Endothelial cell of umbilical vein (primary cell): ENCODE measurements around the gene IYD. TPM values are rescaled to one million over a fixed set of nuclear protein-coding genes. Genes with fewer than 3 reads are reported as not detected.

ENCODE experiments used
- BruUV-seq: library from RNA; stranded (reverse); fragments of 400-500 nt; replicated peaks from 2 replicates; lab custom pipeline; 2021; lab: Mats Ljungman, UMichigan
- CTCF ChIA-PET: fragments of 300-600, 350-600 bp; sonication (Branson Sonifier 250); formaldehyde crosslinking; loops from one replicate; lab custom pipeline; 2021; ENCODE audit warnings: antibody characterized with exemption, inconsistent platforms; lab: Charles Lee
- POLR2A ChIA-PET: fragments of 300-600, 350-600 bp; sonication (Branson Sonifier 250); formaldehyde crosslinking; loops from one replicate; lab custom pipeline; 2021; ENCODE audit warnings: antibody characterized with exemption, inconsistent platforms; lab: Charles Lee
- DNase-seq: peaks from one replicate; pipeline ENCODE4 v3.0.0-alpha.2; 2011; ENCODE audit warnings: low read depth, low spot score
- FAIRE-seq: peaks from 2 replicates; lab custom pipeline; 2011; peaks lifted over from hg19 to GRCh38; lab: Jason Lieb, UNC
- H2AFZ ChIP-seq: 2 replicates; pipeline ENCODE4 v1.6.0; 2012; ENCODE audit warnings: low read depth, low read length, control low read depth, inconsistent platforms
- H3K27ac ChIP-seq: 2 replicates; pipeline ENCODE4 v1.5.1; 2011; ENCODE audit warnings: low read depth, mild to moderate bottlenecking, control low read depth, low read length, moderate library complexity; ENCODE audit not compliant: insufficient read depth
- H3K27me3 ChIP-seq, 2 experiments: 2 replicates each; pipeline versions ENCODE4 v1.6.0 to v1.6.1; 2011; ENCODE audit warnings: low read length in 2 of 2, mixed read lengths in 1 of 2; ENCODE audit not compliant: control insufficient read depth in 2 of 2, insufficient read depth in 2 of 2
- H3K36me3 ChIP-seq, 2 experiments: 2 replicates in 1 of 2; 3 replicates in 1 of 2; pipeline ENCODE4 v1.5.1; 2011; ENCODE audit warnings: low read length in 2 of 2, mild to moderate bottlenecking in 1 of 2, moderate library complexity in 1 of 2; ENCODE audit not compliant: control insufficient read depth in 2 of 2, insufficient read depth in 2 of 2; ENCODE audit errors: extremely low read depth in 1 of 2
- H3K4me1 ChIP-seq: 3 replicates; pipeline ENCODE4 v1.5.1; 2011; ENCODE audit warnings: mild to moderate bottlenecking, low read length; ENCODE audit not compliant: control insufficient read depth, insufficient read depth; ENCODE audit errors: extremely low read depth
- H3K4me2 ChIP-seq: 2 replicates; pipeline ENCODE4 v1.6.1; 2011; ENCODE audit warnings: low read length, control low read depth, mixed read lengths; ENCODE audit not compliant: insufficient read depth
- H3K4me3 ChIP-seq, 3 experiments: fragments of 200-600 bp in 1 of 3; sonication (generic), shearing (Covaris generic) in 1 of 3; replicated peaks in 1 of 3; 2 replicates each; pipeline ENCODE4 v1.5.1; 2011 to 2016; ENCODE audit warnings: control low read depth in 3 of 3, low read length in 3 of 3, mild to moderate bottlenecking in 2 of 3, inconsistent platforms in 1 of 3, low read depth in 1 of 3, moderate library complexity in 1 of 3; ENCODE audit not compliant: insufficient read depth in 1 of 3
- H3K79me2 ChIP-seq: 2 replicates; pipeline ENCODE4 v1.6.0; 2012; ENCODE audit warnings: low read length, inconsistent platforms; ENCODE audit not compliant: control insufficient read depth, insufficient read depth
- H3K9ac ChIP-seq: replicated peaks from 2 replicates; pipeline ENCODE3; 2011; ENCODE audit warnings: low read length, control low read depth; ENCODE audit not compliant: insufficient read depth; ENCODE audit errors: extremely low read depth
- H3K9me1 ChIP-seq: replicated peaks from 3 replicates; pipeline ENCODE4 v1.6.0; 2011; ENCODE audit warnings: mild to moderate bottlenecking, low read length; ENCODE audit not compliant: control insufficient read depth, insufficient read depth; ENCODE audit errors: extremely low read depth
- H3K9me3 ChIP-seq: replicated peaks from 2 replicates; pipeline ENCODE4 v1.5.1; 2012; ENCODE audit warnings: low read length, inconsistent platforms; ENCODE audit not compliant: control insufficient read depth, insufficient read depth
- H4K20me1 ChIP-seq: replicated peaks from 2 replicates; pipeline ENCODE3; 2011; ENCODE audit warnings: mild to moderate bottlenecking, low read length; ENCODE audit not compliant: control insufficient read depth, insufficient read depth; ENCODE audit errors: extremely low read depth
- CTCF ChIP-seq, 2 donors: IDR thresholded peaks; 1 replicate in 1 of 2; 2 replicates in 1 of 2; pipeline ENCODE4 v1.5.1; 2011; ENCODE audit warnings: low read length in 2 of 2, mild to moderate bottlenecking in 2 of 2, moderate library complexity in 2 of 2, control low read depth in 1 of 2, inconsistent platforms in 1 of 2, low read depth in 1 of 2; ENCODE audit not compliant: insufficient read depth in 1 of 2; ENCODE audit errors: extremely low read depth in 1 of 2
- EZH2 ChIP-seq: IDR thresholded peaks from 2 replicates; pipeline ENCODE4 v1.6.1; 2012; ENCODE audit warnings: borderline replicate concordance, low read depth, mild to moderate bottlenecking, moderate library complexity, low read length, inconsistent platforms; ENCODE audit not compliant: severe bottlenecking
- FOS ChIP-seq: IDR thresholded peaks from 2 replicates; pipeline ENCODE4 v1.6.1; 2011; ENCODE audit warnings: mild to moderate bottlenecking, low read length, moderate library complexity, borderline replicate concordance; ENCODE audit not compliant: insufficient read depth
- GATA2 ChIP-seq: IDR thresholded peaks from 2 replicates; pipeline ENCODE4 v1.7.0; 2011; ENCODE audit warnings: low read depth, mild to moderate bottlenecking, moderate library complexity, mixed read lengths, low read length; ENCODE audit not compliant: insufficient read length, insufficient read depth
- JUN ChIP-seq: IDR thresholded peaks from 2 replicates; pipeline ENCODE4 v1.6.1; 2011; ENCODE audit warnings: borderline replicate concordance, low read depth; ENCODE audit not compliant: insufficient read length, insufficient read depth
- MAX ChIP-seq: IDR thresholded peaks from 2 replicates; pipeline ENCODE4 v1.6.1; 2011; ENCODE audit not compliant: insufficient read depth, insufficient read length
- MYC ChIP-seq: IDR thresholded peaks from one replicate; pipeline ENCODE4 v1.6.1; 2011; ENCODE audit warnings: mild to moderate bottlenecking, low read depth, low read length
- POLR2A ChIP-seq: IDR thresholded peaks from 2 replicates; pipeline ENCODE4 v1.6.1; 2012; ENCODE audit warnings: low read depth, mild to moderate bottlenecking, control low read depth, low read length
- POLR2AphosphoS5 ChIP-seq: IDR thresholded peaks from 2 replicates; pipeline ENCODE4 v1.6.1; 2012; ENCODE audit warnings: low read depth, mild to moderate bottlenecking, control low read depth, low read length, moderate library complexity; ENCODE audit not compliant: insufficient read depth
- dilution Hi-C: fragments of 300-500 bp; cut with MboI; formaldehyde crosslinking; loops from one replicate; pipeline ENCODE4 v1.15.0; 2019; ENCODE audit warnings: low sequenced_read_pairs; ENCODE audit not compliant: extremely low pct_ligation_motif_present
- intact Hi-C: fragments of 100-400 bp; cut with micrococcal nuclease; formaldehyde crosslinking; loops from one replicate; pipeline ENCODE4 v1.10.0; 2022
- polyA plus RNA-seq, 4 experiments: library from polyadenylated mRNA; depleted of rRNA in 3 of 4; stranded (reverse) in 3 of 4; unstranded in 1 of 4; fragments of >200 nt; gene quantifications; 2 replicates each; pipeline versions ENCODE4 v1.2.1 to v1.2.3, GENCODE V29; 2011 to 2012; ENCODE audit warnings: missing spikeins in 1 of 4
- total RNA-seq: library from RNA; stranded (reverse); gene quantifications from 2 replicates; pipeline ENCODE4 v1.2.3, GENCODE V29; 2021

The IYD gene
- total and polyA plus RNA-seq, 2 donors (not counting 3 experiments of a cell fraction or from before 2014, with no cell fraction given), result not detected

GRCh38 chr6:150413781-150414281 lies 45.0 kb downstream of the IYD start:
- H3K4me2 ChIP-seq, result no peak overlapping the region
- no peaks in the 10 kb centered on the region for H4K20me1 ChIP-seq
- H3K27me3 ChIP-seq, result peaks cover 6 to 9% of the 10 kb centered on the region in 2 experiments
- POLR2A ChIA-PET, result interaction anchor here (0.7 kb wide), 1 partner anchor 403 kb away, joined by 3 read pairs; no protein-coding TSS in a partner anchor
- H3K9me3 ChIP-seq, result no peaks in the 10 kb centered on the region
- no TSS peak for BruUV-seq
- no peak overlapping the region for H3K9ac ChIP-seq
- no peak overlapping the region for H3K27ac ChIP-seq
- TF ChIP-seq JUN, result no peak
- no peak for FAIRE-seq
- no peak overlapping the region for H3K4me3 ChIP-seq
- H2AFZ ChIP-seq, result no peak overlapping the region
- DNase-seq, result no peak
- CTCF ChIA-PET, result interaction anchor here (1.4 to 2.3 kb wide), 2 partner anchors 19 to 401 kb away, joined by 7 to 8 read pairs; no protein-coding TSS in a partner anchor
- H3K79me2 ChIP-seq, result no peaks in the 10 kb centered on the region
- intact Hi-C loops (loop anchor here (10.0 kb wide), 1 partner anchor 921 kb away; no protein-coding TSS in a partner anchor), dilution Hi-C loops (no loop called here)
- no peaks in the 10 kb centered on the region for H3K9me1 ChIP-seq
- H3K36me3 ChIP-seq, result no peaks in the 10 kb centered on the region
- peaks cover 7% of the 10 kb centered on the region for H3K4me1 ChIP-seq

- H3K9ac ChIP-seq, result no peak overlapping the region
- dilution Hi-C loops, result no loop called here
Measured at GRCh38 chr6:150416128-150416527, 47.3 kb downstream of the IYD start.

More at GRCh38 chr6:150416128-150416527, 47.3 kb downstream of the IYD start:
- ChIA-PET CTCF (interaction anchor here (1.0 to 7.2 kb wide), 6 partner anchors 13 to 402 kb away, joined by 3 to 266 read pairs (median 6); no protein-coding TSS in a partner anchor), POLR2A (no interaction called here)
- no peak for FAIRE-seq
- Histone ChIP-seq H3K36me3 (no peaks in the 10 kb centered on the region), H3K4me1 (peaks cover 10% of the 10 kb centered on the region), H4K20me1 (no peaks in the 10 kb centered on the region), H2AFZ (no peak overlapping the region), H3K9me3 (no peaks in the 10 kb centered on the region), H3K4me3 (no peak overlapping the region), H3K79me2 (no peaks in the 10 kb centered on the region), H3K27me3 (peaks cover 4 to 7% of the 10 kb centered on the region in 2 experiments), H3K27ac (no peak overlapping the region), H3K9me1 (no peaks in the 10 kb centered on the region), H3K4me2 (no peak overlapping the region)
- BruUV-seq, result no TSS peak
- TF ChIP-seq MAX (no peak), JUN (no peak), POLR2A (no peak), POLR2AphosphoS5 (no peak), MYC (no peak), GATA2 (no peak), FOS (no peak), EZH2 (no peak), CTCF (IDR thresholded peaks at IDR 0.05; ENCODE audit: extremely low read depth in 1 of 2, insufficient read depth in 1 of 2, low read depth in 1 of 2, low read length in 2 of 2) (no peak)
- intact Hi-C loops, result loop anchor here (5.0 to 10.0 kb wide), 2 partner anchors 466 to 919 kb away; no protein-coding TSS in a partner anchor
- DNase-seq, result no peak
